Neural progenitor cell (in vitro differentiated cells): Measurements from ENCODE around the gene EVC2. TPM values are rescaled to one million over a fixed set of nuclear protein-coding genes. Genes with fewer than 3 reads are reported as not detected.

Experiments
- DNase-seq: peaks from one replicate; pipeline ENCODE4 v3.0.0-alpha.2; 2016; ENCODE audit warnings: low spot score
- H2AFZ ChIP-seq: fragments of 200-600 bp; sonication (generic); replicated peaks from 2 replicates; pipeline ENCODE4 v1.6.1; 2016; ENCODE audit warnings: antibody characterized with exemption
- H3F3A ChIP-seq: fragments of 200-600 bp; sonication (generic); 2 replicates; pipeline ENCODE4 v1.6.1; 2016; ENCODE audit warnings: antibody characterized with exemption, low read depth
- H3K27ac ChIP-seq: fragments of 200-600 bp; sonication (generic); 2 replicates; pipeline ENCODE4 v1.5.1; 2016; ENCODE audit warnings: mild to moderate bottlenecking
- H3K27me3 ChIP-seq: fragments of 200-600 bp; sonication (generic); 2 replicates; pipeline ENCODE4 v1.6.1; 2016; ENCODE audit warnings: mild to moderate bottlenecking, moderate library complexity
- H3K36me3 ChIP-seq: fragments of 200-600 bp; sonication (generic); 2 replicates; pipeline ENCODE4 v1.5.1; 2016
- H3K4me1 ChIP-seq: fragments of 200-600 bp; sonication (generic); 2 replicates; pipeline ENCODE4 v1.6.1; 2016; ENCODE audit warnings: mixed run types
- H3K4me2 ChIP-seq: fragments of 200-600 bp; sonication (generic); 2 replicates; pipeline ENCODE4 v1.6.1; 2016
- H3K4me3 ChIP-seq: fragments of 200-600 bp; sonication (generic); 2 replicates; pipeline ENCODE4 v1.5.1; 2016
- H3K79me2 ChIP-seq: fragments of 200-600 bp; sonication (generic); 2 replicates; pipeline ENCODE4 v1.6.1; 2016; ENCODE audit warnings: low read depth
- H3K9ac ChIP-seq: fragments of 200-600 bp; sonication (generic); 2 replicates; pipeline ENCODE4 v1.6.1; 2016
- H3K9me3 ChIP-seq: fragments of 200-600 bp; sonication (generic); 2 replicates; pipeline ENCODE4 v1.5.1; 2016; ENCODE audit warnings: low read depth
- H4K20me1 ChIP-seq: fragments of 200-600 bp; sonication (generic); 2 replicates; pipeline ENCODE4 v1.6.1; 2016; ENCODE audit warnings: low read depth
- H3K27ac Mint-ChIP-seq: 3 replicates; pipeline ENCODE4 v1.8.0; 2021; ENCODE audit warnings: mixed read lengths
- H3K27me3 Mint-ChIP-seq: 2 replicates; pipeline ENCODE4 v1.8.0; 2022; ENCODE audit warnings: low read depth, mild to moderate bottlenecking, inconsistent platforms, moderate library complexity, mixed read lengths; ENCODE audit not compliant: insufficient read depth
- H3K36me3 Mint-ChIP-seq: 3 replicates; pipeline ENCODE4 v1.8.0; 2021; ENCODE audit warnings: mixed read lengths
- H3K4me1 Mint-ChIP-seq: 3 replicates; pipeline ENCODE4 v1.8.0; 2021; ENCODE audit warnings: mixed read lengths
- H3K4me3 Mint-ChIP-seq: 3 replicates; pipeline ENCODE4 v1.8.0; 2021; ENCODE audit warnings: mild to moderate bottlenecking, moderate library complexity, mixed read lengths
- H3K9me3 Mint-ChIP-seq: 3 replicates; pipeline ENCODE4 v1.8.0; 2020; ENCODE audit warnings: mixed read lengths
- EZH2 ChIP-seq: fragments of 200-600 bp; sonication (generic); IDR thresholded peaks from 2 replicates; pipeline ENCODE4 v1.6.1; 2017; ENCODE audit warnings: antibody characterized with exemption, mild to moderate bottlenecking, moderate library complexity
- EZH2phosphoT487 ChIP-seq: fragments of 200-600 bp; sonication (generic); IDR thresholded peaks from 2 replicates; pipeline ENCODE4 v1.6.1; 2017; ENCODE audit warnings: antibody characterized with exemption
- total RNA-seq: library from RNA; depleted of rRNA; stranded (reverse); fragments of >200 nt; gene quantifications from 2 replicates; pipeline ENCODE4 v1.2.3, GENCODE V29; 2015; ENCODE audit warnings: low replicate concordance
- TF ChIP-seq, protein P1 (sequence below): fragments of 200-600 bp; sonication (generic); IDR thresholded peaks from 2 replicates; pipeline ENCODE4 v1.5.1; 2017; ENCODE audit warnings: antibody characterized with exemption, mild to moderate bottlenecking

EVC2 gene
- total RNA-seq, 1 donor from 2014 or later, result 6.1 TPM

DNA sequence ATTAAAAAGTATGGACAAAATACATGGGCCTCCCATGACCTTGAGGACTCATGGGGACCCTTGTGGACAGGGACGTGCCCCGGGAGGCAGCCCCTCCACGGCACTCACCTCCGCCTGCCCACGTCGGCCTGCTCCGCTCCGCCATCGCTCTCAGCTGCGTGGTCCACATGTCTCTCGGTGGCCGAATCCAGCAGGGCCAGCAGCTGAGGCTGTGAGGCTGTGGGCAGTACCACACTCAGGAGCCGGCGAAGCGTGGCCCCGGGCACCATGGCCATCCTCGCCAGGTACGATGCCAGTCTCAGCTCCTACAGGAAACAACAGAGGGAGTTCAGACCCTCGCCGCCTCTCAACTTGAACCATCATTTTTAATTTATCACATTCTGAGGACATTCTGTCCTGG, 140.0 kb downstream of the EVC2 start:
- peaks cover 3% of the 10 kb centered on the region for H3K9me3 Mint-ChIP-seq
- H3K27me3 Mint-ChIP-seq, result peaks cover 2% of the 10 kb centered on the region

DNA sequence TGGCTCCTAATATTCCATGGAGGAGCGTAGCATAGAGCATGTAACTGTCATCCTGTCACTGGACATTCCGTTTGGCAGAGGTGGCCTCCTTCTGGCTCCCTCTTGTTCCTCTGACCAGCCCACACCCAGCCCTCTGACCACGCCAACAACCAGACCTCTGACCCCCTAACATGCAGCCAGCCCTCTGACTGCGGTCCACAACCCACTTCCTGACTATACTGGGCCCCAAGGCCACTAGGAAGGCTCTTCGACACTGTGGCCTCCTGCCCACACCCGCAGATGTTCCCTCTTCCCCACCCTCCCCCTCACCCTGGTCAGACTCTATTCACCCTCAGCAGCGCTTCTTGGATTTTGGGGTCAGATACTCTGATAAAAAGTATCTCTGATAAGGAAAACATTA, 141.4 kb downstream of the EVC2 start:
- H3K36me3 Mint-ChIP-seq, result peaks cover 2% of the 10 kb centered on the region
- H3K79me2 ChIP-seq, result no peaks in the 10 kb centered on the region
- no peak overlapping the region for H3K27ac Mint-ChIP-seq
- no peaks in the 10 kb centered on the region for H3K36me3 ChIP-seq
- no peak overlapping the region for H3K4me3 ChIP-seq
- no peak overlapping the region for H2AFZ ChIP-seq
- H4K20me1 ChIP-seq, result no peaks in the 10 kb centered on the region
- no peak overlapping the region for H3K4me2 ChIP-seq
- H3K9ac ChIP-seq, result no peak overlapping the region
- no peaks in the 10 kb centered on the region for H3K9me3 ChIP-seq
- no peak overlapping the region for H3K27ac ChIP-seq
- H3K4me3 Mint-ChIP-seq, result no peak overlapping the region
- peaks cover 3% of the 10 kb centered on the region for H3K9me3 Mint-ChIP-seq
- no peak for DNase-seq
- TF ChIP-seq EZH2 (no peak), EZH2phosphoT487 (no peak)
- TF ChIP-seq, protein P1, sequence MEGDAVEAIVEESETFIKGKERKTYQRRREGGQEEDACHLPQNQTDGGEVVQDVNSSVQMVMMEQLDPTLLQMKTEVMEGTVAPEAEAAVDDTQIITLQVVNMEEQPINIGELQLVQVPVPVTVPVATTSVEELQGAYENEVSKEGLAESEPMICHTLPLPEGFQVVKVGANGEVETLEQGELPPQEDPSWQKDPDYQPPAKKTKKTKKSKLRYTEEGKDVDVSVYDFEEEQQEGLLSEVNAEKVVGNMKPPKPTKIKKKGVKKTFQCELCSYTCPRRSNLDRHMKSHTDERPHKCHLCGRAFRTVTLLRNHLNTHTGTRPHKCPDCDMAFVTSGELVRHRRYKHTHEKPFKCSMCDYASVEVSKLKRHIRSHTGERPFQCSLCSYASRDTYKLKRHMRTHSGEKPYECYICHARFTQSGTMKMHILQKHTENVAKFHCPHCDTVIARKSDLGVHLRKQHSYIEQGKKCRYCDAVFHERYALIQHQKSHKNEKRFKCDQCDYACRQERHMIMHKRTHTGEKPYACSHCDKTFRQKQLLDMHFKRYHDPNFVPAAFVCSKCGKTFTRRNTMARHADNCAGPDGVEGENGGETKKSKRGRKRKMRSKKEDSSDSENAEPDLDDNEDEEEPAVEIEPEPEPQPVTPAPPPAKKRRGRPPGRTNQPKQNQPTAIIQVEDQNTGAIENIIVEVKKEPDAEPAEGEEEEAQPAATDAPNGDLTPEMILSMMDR, result no peak
- H3K4me1 Mint-ChIP-seq, result peaks cover 3% of the 10 kb centered on the region
- H3K27me3 Mint-ChIP-seq, result peaks cover 3% of the 10 kb centered on the region
- no peaks in the 10 kb centered on the region for H3F3A ChIP-seq
- H3K27me3 ChIP-seq, result no peaks in the 10 kb centered on the region
- H3K4me1 ChIP-seq, result no peaks in the 10 kb centered on the region

More for the DNA sequence above, 140.0 kb downstream of the EVC2 start:
- Histone ChIP-seq H3K27ac (no peak overlapping the region), H3K4me2 (no peak overlapping the region), H3K4me1 (peaks cover 4% of the 10 kb centered on the region), H3K9ac (no peak overlapping the region), H4K20me1 (no peaks in the 10 kb centered on the region), H2AFZ (no peak overlapping the region), H3K36me3 (no peaks in the 10 kb centered on the region), H3K27me3 (no peaks in the 10 kb centered on the region), H3K4me3 (no peak overlapping the region), H3K79me2 (no peaks in the 10 kb centered on the region), H3K9me3 (no peaks in the 10 kb centered on the region), H3F3A (no peaks in the 10 kb centered on the region)
- peaks cover 2% of the 10 kb centered on the region for H3K36me3 Mint-ChIP-seq
- no peak overlapping the region for H3K4me3 Mint-ChIP-seq
- DNase-seq, result no peak
- H3K27ac Mint-ChIP-seq, result no peak overlapping the region
- H3K4me1 Mint-ChIP-seq, result peaks cover 3% of the 10 kb centered on the region
- TF ChIP-seq, protein P1, result no peak
- TF ChIP-seq EZH2, result no peak

DNA sequence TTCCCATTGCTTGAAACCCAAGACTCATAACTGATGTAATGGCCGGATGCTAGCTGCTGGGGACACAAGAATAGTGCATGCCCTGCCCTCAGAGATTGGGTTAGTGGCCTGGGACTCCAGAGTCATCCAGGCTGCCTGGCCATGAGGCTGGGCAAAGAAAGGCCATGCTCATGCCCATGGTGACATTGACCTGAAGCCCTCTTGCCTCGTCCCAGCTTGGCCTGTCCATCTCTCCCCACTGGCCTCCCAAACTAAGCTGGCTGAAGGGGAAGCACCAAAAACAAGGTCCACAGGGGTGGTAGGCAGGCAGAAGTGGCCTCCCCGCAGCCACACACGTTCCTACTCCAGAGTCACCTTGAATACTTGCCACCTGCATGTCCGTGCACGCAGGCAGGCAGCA, 141.8 kb downstream of the EVC2 start:
- H3K27me3 ChIP-seq, result no peaks in the 10 kb centered on the region
- no peak overlapping the region for H3K9ac ChIP-seq
- no peaks in the 10 kb centered on the region for H3K4me1 ChIP-seq
- no peaks in the 10 kb centered on the region for H3K36me3 ChIP-seq
- no peak overlapping the region for H3K27ac ChIP-seq
- Mint-ChIP-seq H3K4me3 (no peak overlapping the region), H3K27me3 (peaks cover 3% of the 10 kb centered on the region), H3K36me3 (peaks cover 2% of the 10 kb centered on the region), H3K27ac (no peak overlapping the region), H3K4me1 (peaks cover under 1% of the 10 kb centered on the region), H3K9me3 (peaks cover under 1% of the 10 kb centered on the region)
- no peak overlapping the region for H3K4me2 ChIP-seq
- no peaks in the 10 kb centered on the region for H3F3A ChIP-seq
- H3K79me2 ChIP-seq, result no peaks in the 10 kb centered on the region
- no peak overlapping the region for H2AFZ ChIP-seq
- no peak for TF ChIP-seq EZH2phosphoT487
- TF ChIP-seq, protein P1, result no peak
- TF ChIP-seq EZH2, result no peak
- no peaks in the 10 kb centered on the region for H4K20me1 ChIP-seq
- no peak for DNase-seq
- H3K9me3 ChIP-seq, result no peaks in the 10 kb centered on the region
- no peak overlapping the region for H3K4me3 ChIP-seq
